SK-N-SH (cell line): ENCODE measurements around the gene AFF1.

ENCODE experiments used
- CTCF ChIP-seq: fragments of 200-600 bp; sonication (generic); IDR thresholded peaks from 2 replicates; pipeline ENCODE4 v1.6.1; 2017; ENCODE audit warnings: antibody characterized with exemption, mild to moderate bottlenecking, moderate library complexity
- EP300 ChIP-seq, 2 experiments: IDR thresholded peaks; 2 replicates each; pipeline versions ENCODE4 v1.4.0 to v1.6.1; 2012; ENCODE audit warnings: borderline replicate concordance in 1 of 2, low read depth in 1 of 2, low read length in 1 of 2
- FOSL2 ChIP-seq: IDR thresholded peaks from 2 replicates; pipeline ENCODE4 v1.4.0; 2012; ENCODE audit warnings: low read depth, mild to moderate bottlenecking, moderate library complexity, borderline replicate concordance
- GATA2 ChIP-seq: sonication (generic); formaldehyde crosslinking; IDR thresholded peaks from 2 replicates; pipeline ENCODE4 v1.5.0; 2020; ENCODE audit warnings: mild to moderate bottlenecking, missing genetic modification reagents
- NRF1 ChIP-seq: IDR thresholded peaks from 2 replicates; pipeline ENCODE4 v1.6.1; 2012; ENCODE audit warnings: low read depth, mild to moderate bottlenecking, low read length
- PBX3 ChIP-seq: IDR thresholded peaks from 2 replicates; pipeline ENCODE4; 2012
- POLR2AphosphoS5 ChIP-seq: IDR thresholded peaks from 2 replicates; pipeline ENCODE4 v1.6.1; 2012; ENCODE audit warnings: low read depth, low read length
- RAD21 ChIP-seq: IDR thresholded peaks from 2 replicates; pipeline ENCODE4 v1.6.1; 2012; ENCODE audit warnings: mild to moderate bottlenecking, low read length
- RCOR1 ChIP-seq: fragments of 150-350 bp; IDR thresholded peaks from 2 replicates; pipeline ENCODE4 v1.6.1; 2017; ENCODE audit warnings: antibody characterized with exemption, low read length
- REST ChIP-seq: IDR thresholded peaks from 2 replicates; pipeline ENCODE4 v1.6.1; 2012; ENCODE audit warnings: mild to moderate bottlenecking, low read depth, low read length, moderate library complexity
- SIN3A ChIP-seq: IDR thresholded peaks from 2 replicates; pipeline ENCODE4 v1.6.1; 2012; ENCODE audit warnings: low read depth, mild to moderate bottlenecking, low read length, moderate library complexity, borderline replicate concordance
- TAF1 ChIP-seq: IDR thresholded peaks from 2 replicates; pipeline ENCODE4 v1.6.1; 2012; ENCODE audit warnings: low read depth, mild to moderate bottlenecking, low read length, moderate library complexity, borderline replicate concordance
- TEAD4 ChIP-seq: IDR thresholded peaks from 2 replicates; pipeline ENCODE4 v1.4.0; 2012; ENCODE audit warnings: mild to moderate bottlenecking, borderline replicate concordance; ENCODE audit not compliant: insufficient read depth

GRCh38 chr4:86926435-86927086 is 8.2 kb upstream of the AFF1 start:
- TF ChIP-seq CTCF (no peak), FOSL2 (no peak), EP300 (IDR thresholded peaks at IDR 0.05; ENCODE audit: borderline replicate concordance in 1 of 2, low read depth in 1 of 2, low read length in 1 of 2) (no peak), RCOR1 (no peak), TAF1 (no peak), PBX3 (no peak), POLR2AphosphoS5 (no peak), REST (no peak), GATA2 (no peak), RAD21 (no peak), SIN3A (no peak), NRF1 (no peak), TEAD4 (no peak)
